Left lung (tissue), 10 donors: ENCODE data around the gene RNF113B. TPM values are rescaled to one million over a fixed set of nuclear protein-coding genes. Genes with fewer than 3 reads are reported as not detected.

ENCODE experiments used
- ATAC-seq: fragments of 200-7000 bp; cut with Tn5 transposase; one replicate; pipeline ENCODE4 v1.9.1; 2020; ENCODE audit warnings: moderate library complexity
- DNase-seq, 4 donors: peaks; one replicate each; pipeline ENCODE4 v3.0.0-alpha.2; 2013 to 2020
- H3K27ac ChIP-seq, 2 donors: fragments of 200-600 bp; sonication (generic) in 1 of 2; one replicate each; pipeline versions ENCODE4 v1.5.0 to v1.8.0; 2020 to 2021
- H3K27me3 ChIP-seq, 2 donors: fragments of 200-600 bp; sonication (generic) in 1 of 2; one replicate each; pipeline versions ENCODE4 v1.5.0 to v1.8.0; 2020 to 2021
- H3K36me3 ChIP-seq, 2 donors: fragments of 200-600 bp; sonication (generic) in 1 of 2; one replicate each; pipeline versions ENCODE4 v1.5.0 to v1.8.0; 2020 to 2021
- H3K4me1 ChIP-seq, 2 donors: fragments of 200-600 bp; one replicate each; pipeline ENCODE4 v1.8.0; 2021
- H3K4me3 ChIP-seq, 2 donors: fragments of 200-600 bp; sonication (generic) in 1 of 2; one replicate each; pipeline versions ENCODE4 v1.5.0 to v1.8.0; 2020 to 2021; ENCODE audit warnings: mild to moderate bottlenecking in 1 of 2
- H3K9me3 ChIP-seq, 2 donors: fragments of 200-600 bp; sonication (generic) in 1 of 2; one replicate each; pipeline versions ENCODE4 v1.5.0 to v1.8.0; 2020 to 2021
- intact Hi-C, 2 donors: fragments of 100-400 bp; cut with DNase I; formaldehyde crosslinking; loops; one replicate each; pipeline versions ENCODE4 v1.11.2 to v1.14.2; 2022
- polyA plus RNA-seq, 6 donors: library from polyadenylated mRNA; unstranded; fragments of 120-200 nt; gene quantifications; one replicate each; pipeline ENCODE4 v1.2.1, GENCODE V29; 2013; ENCODE audit not compliant: insufficient read length in 6 of 6
- total RNA-seq, 2 donors: library from RNA; stranded (reverse); fragmentation: NEBNext Ultra II Directional; extraction: Animal tissue kit (Norgen Biotek cat#: 25700); gene quantifications; one replicate each; pipeline ENCODE4 v1.2.1, GENCODE V29; 2021
- TF ChIP-seq, protein P1 (sequence below), 2 donors: fragments of 200-600 bp; sonication (generic) in 1 of 2; IDR thresholded peaks; one replicate each; pipeline versions ENCODE4 v1.5.0 to v1.8.0; 2021; ENCODE audit warnings: antibody characterized with exemption in 2 of 2
- donor health status: DM: no; HTN: yes; CAD: no.
- donor health status: DM: no; HTN: no; CAD: no.

RNF113B gene
- total and polyA plus RNA-seq, 8 donors = 0.18 TPM; not detected in 7

DNA sequence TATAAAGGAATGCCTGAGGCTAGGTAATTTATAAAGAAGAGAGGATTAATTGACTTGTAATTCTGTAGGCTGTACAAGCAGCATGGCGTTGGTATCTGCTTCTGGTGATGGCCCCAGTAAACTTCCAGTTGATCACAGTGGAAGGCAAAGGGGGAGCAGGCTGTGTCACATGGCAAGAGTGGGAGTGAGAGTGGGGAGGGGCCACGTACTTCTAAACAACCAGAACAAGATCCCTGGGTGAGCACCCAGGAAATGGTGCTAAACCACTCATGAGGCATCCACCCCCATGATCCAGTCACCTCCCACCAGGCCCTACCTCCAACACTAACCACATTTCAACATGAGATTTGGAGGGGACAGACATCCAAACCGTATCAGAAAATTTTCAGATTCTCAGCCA, 3.0 kb upstream of the RNF113B start:
- Histone ChIP-seq H3K9me3 (no peaks in the 10 kb centered on the region), H3K27me3 (no peaks in the 10 kb centered on the region), H3K4me1 (no peaks in the 10 kb centered on the region), H3K27ac (no peak overlapping the region), H3K4me3 (no peak overlapping the region), H3K36me3 (peaks cover 0 to 9% of the 10 kb centered on the region in 2 donors)
- TF ChIP-seq, protein P1, sequence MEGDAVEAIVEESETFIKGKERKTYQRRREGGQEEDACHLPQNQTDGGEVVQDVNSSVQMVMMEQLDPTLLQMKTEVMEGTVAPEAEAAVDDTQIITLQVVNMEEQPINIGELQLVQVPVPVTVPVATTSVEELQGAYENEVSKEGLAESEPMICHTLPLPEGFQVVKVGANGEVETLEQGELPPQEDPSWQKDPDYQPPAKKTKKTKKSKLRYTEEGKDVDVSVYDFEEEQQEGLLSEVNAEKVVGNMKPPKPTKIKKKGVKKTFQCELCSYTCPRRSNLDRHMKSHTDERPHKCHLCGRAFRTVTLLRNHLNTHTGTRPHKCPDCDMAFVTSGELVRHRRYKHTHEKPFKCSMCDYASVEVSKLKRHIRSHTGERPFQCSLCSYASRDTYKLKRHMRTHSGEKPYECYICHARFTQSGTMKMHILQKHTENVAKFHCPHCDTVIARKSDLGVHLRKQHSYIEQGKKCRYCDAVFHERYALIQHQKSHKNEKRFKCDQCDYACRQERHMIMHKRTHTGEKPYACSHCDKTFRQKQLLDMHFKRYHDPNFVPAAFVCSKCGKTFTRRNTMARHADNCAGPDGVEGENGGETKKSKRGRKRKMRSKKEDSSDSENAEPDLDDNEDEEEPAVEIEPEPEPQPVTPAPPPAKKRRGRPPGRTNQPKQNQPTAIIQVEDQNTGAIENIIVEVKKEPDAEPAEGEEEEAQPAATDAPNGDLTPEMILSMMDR (IDR thresholded peaks at IDR 0.05) = no peak
- no peak for DNase-seq
- ATAC-seq = no peak
- intact Hi-C loops = no loop called here

DNA sequence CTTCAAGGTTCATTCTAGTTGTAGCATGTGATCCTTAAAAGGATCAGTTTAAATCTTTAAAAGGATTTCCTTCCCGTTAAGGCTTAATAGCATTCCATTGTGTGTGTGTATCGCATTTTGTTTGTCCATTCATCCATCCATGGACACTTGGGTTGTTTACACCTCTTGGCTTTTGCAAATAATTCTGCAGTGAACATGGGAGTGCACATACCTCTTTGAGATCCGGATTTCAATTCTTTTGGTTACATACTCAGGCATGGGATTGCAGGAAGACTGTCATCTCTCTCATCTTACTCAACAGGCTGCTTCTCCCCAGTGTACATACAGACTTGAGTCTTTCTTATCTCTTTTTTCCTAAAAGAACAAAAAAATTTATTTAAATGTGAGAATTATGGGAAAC, 1.2 kb downstream of the RNF113B start:
- no peaks in the 10 kb centered on the region for H3K9me3 ChIP-seq
- intact Hi-C loops = no loop called here
- ATAC-seq (no peak), DNase-seq (no peak)
- H3K27me3 ChIP-seq = no peaks in the 10 kb centered on the region
- peaks cover 20 to 30% of the 10 kb centered on the region in 2 donors for H3K4me1 ChIP-seq
- TF ChIP-seq, protein P1 (IDR thresholded peaks at IDR 0.05) = no peak
- peaks cover 0 to 9% of the 10 kb centered on the region in 2 donors for H3K36me3 ChIP-seq
- H3K27ac ChIP-seq = no peak overlapping the region
- no peak overlapping the region for H3K4me3 ChIP-seq

DNA sequence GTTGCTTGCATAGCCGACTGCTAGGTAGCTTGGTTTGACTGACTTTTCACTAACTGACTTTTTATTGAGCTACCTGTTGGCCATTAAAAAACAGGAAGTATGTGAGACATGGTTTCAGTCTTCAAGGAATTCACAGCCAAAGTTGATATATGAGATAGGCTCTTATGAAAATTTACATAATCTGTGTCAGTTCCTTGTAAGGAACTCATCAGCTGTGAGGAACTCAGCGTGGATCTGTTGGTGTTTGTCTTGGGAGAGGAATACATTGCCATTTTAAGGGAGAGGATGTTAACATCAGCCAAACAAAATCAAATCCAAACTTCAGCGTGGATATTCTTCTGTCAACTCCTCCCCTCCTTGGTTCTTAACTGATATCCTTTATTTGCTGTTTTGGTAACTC, 2.0 kb downstream of the RNF113B start:
- intact Hi-C loops = no loop called here
- ATAC-seq (no peak), DNase-seq (no peak)
- TF ChIP-seq, protein P1 (IDR thresholded peaks at IDR 0.05) = no peak
- Histone ChIP-seq H3K36me3 (peaks cover 0 to 9% of the 10 kb centered on the region in 2 donors), H3K4me1 (peaks cover 20 to 30% of the 10 kb centered on the region in 2 donors), H3K9me3 (no peaks in the 10 kb centered on the region), H3K27me3 (no peaks in the 10 kb centered on the region), H3K4me3 (no peak overlapping the region), H3K27ac (no peak overlapping the region)

DNA sequence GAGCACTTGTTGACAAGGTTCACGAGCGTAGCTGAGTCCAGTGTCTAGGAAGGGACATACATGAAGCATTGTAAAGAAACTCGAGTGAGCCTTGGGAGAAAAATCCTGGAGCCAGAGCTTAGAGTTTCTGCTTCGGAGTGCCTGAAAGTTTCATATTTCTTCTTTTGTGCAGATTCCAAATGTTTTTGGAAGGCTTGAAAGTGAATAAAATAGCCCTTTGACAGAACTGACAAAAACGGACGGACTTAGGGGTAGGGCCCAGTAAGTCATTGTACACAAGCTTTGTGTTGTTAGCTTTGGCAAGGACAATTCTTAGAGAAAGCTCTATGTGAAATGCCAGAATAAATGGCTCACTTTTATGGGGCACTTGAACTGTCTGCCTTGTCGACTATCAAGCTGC, 2.8 kb downstream of the RNF113B start:
- Histone ChIP-seq H3K27me3 (no peaks in the 10 kb centered on the region), H3K36me3 (peaks cover 0 to 9% of the 10 kb centered on the region in 2 donors), H3K9me3 (no peaks in the 10 kb centered on the region), H3K4me3 (no peak overlapping the region), H3K27ac (peak overlapping the region; percentile 74 to 82), H3K4me1 (peaks cover 20 to 30% of the 10 kb centered on the region in 2 donors)
- intact Hi-C loops = no loop called here
- TF ChIP-seq, protein P1 (IDR thresholded peaks at IDR 0.05) = no peak
- peak in 1 of 4 donors; percentile 33 for DNase-seq
- peak; percentile 8 for ATAC-seq

DNA sequence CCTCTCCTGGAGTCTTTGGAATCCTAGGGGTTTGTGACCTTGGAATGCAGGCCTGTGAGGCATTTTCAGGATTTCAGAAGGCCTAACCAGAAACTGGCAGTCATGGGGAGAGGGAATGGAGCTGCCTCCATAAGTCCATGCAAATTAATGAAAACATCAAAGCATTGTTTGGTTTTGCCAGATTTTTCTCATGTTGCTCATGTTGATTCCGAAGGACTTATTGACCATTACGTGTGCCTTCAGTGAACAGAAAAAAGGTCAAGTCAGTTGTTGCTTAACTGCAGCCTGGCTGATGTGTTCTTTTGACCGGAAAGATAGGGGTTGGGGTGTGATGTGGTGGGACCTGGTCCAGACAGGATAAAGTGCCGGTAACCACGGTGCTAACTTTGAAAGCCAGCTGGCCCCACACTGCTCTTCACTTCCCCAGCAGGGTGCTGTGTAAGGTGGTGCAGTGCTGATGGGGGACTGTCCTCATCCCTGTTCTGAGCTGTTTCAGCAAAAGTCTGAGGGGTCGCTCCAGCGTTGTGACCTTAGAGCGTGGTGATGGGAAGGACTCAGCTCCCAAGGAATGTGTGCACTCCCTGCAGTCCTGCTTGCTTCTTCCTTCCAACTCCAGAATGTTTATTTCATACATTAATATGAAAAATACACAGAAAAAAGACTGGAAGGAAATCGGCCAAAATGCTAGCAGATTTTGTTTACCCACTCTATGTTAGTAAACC, 3.5 kb downstream of the RNF113B start:
- Histone ChIP-seq H3K4me1 (peaks cover 20 to 30% of the 10 kb centered on the region in 2 donors), H3K4me3 (no peak overlapping the region), H3K9me3 (no peaks in the 10 kb centered on the region), H3K27ac (peak overlapping the region; percentile 74 to 82), H3K27me3 (no peaks in the 10 kb centered on the region), H3K36me3 (peaks cover 0 to 9% of the 10 kb centered on the region in 2 donors)
- TF ChIP-seq, protein P1 (IDR thresholded peaks at IDR 0.05) = no peak
- ATAC-seq (peak; percentile 24), DNase-seq (no peak)
- intact Hi-C loops = no loop called here
